Bronchial epithelial cell (primary cell): ENCODE data around the gene TBATA. TPM values are rescaled to one million over a fixed set of nuclear protein-coding genes. Genes with fewer than 3 reads are reported as not detected.

ENCODE experiments used
- DNase-seq: peaks from one replicate; pipeline ENCODE4 v3.0.0-alpha.2; 2010; ENCODE audit warnings: low read depth
- FAIRE-seq: peaks from 2 replicates; lab custom pipeline; 2011; peaks lifted over from hg19 to GRCh38; lab: Jason Lieb, UNC
- H3K27me3 ChIP-seq: 2 replicates; pipeline ENCODE4 v1.5.1; 2011; ENCODE audit warnings: low read length; ENCODE audit not compliant: control insufficient read depth, insufficient read depth
- H3K36me3 ChIP-seq: 2 replicates; pipeline ENCODE4 v1.5.1; 2011; ENCODE audit warnings: low read length; ENCODE audit not compliant: control insufficient read depth, insufficient read depth
- H3K4me3 ChIP-seq: 2 replicates; pipeline ENCODE4 v1.5.1; 2011; ENCODE audit warnings: mild to moderate bottlenecking, low read depth, low read length, control low read depth
- total RNA-seq: library from RNA; depleted of rRNA; stranded (reverse); fragments of >200 nt; gene quantifications from 2 replicates; pipeline ENCODE4 v1.2.1, GENCODE V29; 2014
- TF ChIP-seq, protein P1 (sequence below): IDR thresholded peaks from 2 replicates; pipeline ENCODE4 v1.5.1; 2011; ENCODE audit warnings: mild to moderate bottlenecking, moderate library complexity, low read length, control low read depth, inconsistent platforms; ENCODE audit not compliant: insufficient read depth, severe bottlenecking

The TBATA gene
- total RNA-seq, 1 donor from 2014 or later: not detected

DNA sequence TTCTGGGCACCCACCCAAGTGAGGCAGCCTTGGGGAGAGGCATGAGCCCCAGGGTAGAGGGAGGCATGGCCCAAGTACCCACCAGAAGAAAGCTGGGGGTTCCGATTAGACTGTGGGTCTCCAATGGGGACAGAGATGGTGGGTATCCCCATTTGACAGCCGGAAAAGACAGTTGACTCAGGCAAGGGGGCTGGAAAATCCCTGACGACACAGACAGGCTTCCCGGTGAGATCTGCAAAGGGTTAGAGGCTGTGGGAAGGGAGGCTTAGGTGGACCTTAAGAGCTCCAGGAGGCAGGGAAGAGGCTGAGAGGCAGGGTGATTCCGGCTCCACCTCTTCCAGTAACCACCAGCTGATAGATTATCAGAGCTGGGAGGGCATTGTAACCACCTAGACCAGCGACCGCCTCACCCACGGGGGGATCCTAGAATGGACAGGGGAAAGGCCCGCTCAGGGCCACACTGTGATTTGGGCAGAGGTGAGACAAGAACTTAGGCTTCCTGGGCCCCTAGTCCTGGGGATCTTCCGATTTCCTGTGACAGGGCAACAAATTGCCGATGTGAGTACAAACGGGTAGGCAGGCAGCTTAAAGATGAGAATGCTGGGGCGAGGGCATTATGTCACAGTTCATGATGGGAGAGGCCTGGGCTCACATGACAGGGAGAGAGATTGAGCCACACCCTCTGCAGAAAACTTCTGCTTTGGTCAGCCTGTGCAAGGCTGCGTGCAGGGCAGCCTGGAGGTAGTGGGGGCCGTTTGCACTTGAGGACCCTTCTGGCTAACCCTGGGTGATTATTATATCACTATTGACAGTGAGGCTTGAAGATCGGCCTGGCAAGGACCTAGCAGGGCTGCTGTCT is 5.4 kb downstream of the TBATA start:
- no peak for DNase-seq
- H3K4me3 ChIP-seq: no peak overlapping the region
- TF ChIP-seq, protein P1, sequence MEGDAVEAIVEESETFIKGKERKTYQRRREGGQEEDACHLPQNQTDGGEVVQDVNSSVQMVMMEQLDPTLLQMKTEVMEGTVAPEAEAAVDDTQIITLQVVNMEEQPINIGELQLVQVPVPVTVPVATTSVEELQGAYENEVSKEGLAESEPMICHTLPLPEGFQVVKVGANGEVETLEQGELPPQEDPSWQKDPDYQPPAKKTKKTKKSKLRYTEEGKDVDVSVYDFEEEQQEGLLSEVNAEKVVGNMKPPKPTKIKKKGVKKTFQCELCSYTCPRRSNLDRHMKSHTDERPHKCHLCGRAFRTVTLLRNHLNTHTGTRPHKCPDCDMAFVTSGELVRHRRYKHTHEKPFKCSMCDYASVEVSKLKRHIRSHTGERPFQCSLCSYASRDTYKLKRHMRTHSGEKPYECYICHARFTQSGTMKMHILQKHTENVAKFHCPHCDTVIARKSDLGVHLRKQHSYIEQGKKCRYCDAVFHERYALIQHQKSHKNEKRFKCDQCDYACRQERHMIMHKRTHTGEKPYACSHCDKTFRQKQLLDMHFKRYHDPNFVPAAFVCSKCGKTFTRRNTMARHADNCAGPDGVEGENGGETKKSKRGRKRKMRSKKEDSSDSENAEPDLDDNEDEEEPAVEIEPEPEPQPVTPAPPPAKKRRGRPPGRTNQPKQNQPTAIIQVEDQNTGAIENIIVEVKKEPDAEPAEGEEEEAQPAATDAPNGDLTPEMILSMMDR: no peak
- peaks cover 1% of the 10 kb centered on the region for H3K27me3 ChIP-seq
- H3K36me3 ChIP-seq: no peaks in the 10 kb centered on the region
- FAIRE-seq: peak; percentile 58

DNA sequence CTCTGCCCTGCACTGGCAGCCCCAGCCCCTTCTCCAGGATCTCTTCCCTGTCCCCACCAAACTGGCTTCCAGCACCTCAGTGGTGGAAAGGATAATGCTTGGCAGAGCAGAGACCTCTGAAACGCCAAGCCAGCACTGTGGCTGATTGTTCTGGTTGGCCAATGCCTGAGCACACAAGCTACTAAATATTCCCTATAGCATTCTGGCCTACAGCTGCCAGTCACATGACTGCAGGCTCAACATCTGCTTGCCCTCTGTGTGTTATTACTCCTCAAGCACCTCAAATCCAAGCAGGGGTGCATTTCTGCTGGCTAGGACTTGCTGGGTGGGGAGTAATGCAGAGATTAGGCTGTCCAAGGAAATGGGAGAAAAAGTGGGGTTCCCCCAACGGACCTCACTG is 6.1 kb downstream of the TBATA start:
- no peak for FAIRE-seq
- TF ChIP-seq, protein P1: no peak
- Histone ChIP-seq H3K36me3 (no peaks in the 10 kb centered on the region), H3K4me3 (no peak overlapping the region), H3K27me3 (peaks cover 1% of the 10 kb centered on the region)
- DNase-seq: no peak

DNA sequence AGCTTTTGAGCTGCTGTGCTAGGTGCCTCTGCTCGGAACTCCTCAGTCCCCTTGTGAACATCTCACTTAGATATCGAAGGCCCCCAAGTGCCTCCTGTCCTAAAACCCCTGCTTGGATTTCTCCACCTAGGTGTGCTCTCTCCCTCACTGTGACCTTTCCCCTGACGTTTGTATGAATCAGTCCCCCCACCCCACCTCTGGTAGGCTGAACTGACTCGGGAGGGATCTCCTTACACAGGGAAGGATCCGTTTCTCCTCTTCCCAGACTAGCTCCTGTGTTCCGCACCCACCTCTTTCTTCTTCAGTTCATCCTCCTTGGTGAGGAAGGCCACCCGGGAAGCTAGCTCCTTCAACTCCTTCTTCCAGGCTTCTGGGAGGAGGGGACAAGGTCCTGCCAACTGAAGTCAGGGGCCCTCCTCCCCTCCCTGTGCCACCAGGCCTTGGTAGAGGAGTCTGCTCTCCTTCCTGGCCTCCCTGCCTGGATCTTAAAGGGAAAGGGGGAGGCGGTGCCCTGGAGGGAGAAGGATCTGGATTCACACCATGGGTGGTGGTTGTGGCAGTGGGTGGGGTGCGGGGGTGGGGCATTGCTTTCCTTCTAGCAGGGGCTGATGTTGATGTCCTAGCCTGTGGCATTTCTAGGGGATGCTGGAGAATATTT is 6.8 kb downstream of the TBATA start:
- H3K36me3 ChIP-seq: no peaks in the 10 kb centered on the region
- H3K4me3 ChIP-seq: no peak overlapping the region
- TF ChIP-seq, protein P1: no peak
- DNase-seq: no peak
- FAIRE-seq: no peak
- H3K27me3 ChIP-seq: peaks cover 1% of the 10 kb centered on the region

DNA sequence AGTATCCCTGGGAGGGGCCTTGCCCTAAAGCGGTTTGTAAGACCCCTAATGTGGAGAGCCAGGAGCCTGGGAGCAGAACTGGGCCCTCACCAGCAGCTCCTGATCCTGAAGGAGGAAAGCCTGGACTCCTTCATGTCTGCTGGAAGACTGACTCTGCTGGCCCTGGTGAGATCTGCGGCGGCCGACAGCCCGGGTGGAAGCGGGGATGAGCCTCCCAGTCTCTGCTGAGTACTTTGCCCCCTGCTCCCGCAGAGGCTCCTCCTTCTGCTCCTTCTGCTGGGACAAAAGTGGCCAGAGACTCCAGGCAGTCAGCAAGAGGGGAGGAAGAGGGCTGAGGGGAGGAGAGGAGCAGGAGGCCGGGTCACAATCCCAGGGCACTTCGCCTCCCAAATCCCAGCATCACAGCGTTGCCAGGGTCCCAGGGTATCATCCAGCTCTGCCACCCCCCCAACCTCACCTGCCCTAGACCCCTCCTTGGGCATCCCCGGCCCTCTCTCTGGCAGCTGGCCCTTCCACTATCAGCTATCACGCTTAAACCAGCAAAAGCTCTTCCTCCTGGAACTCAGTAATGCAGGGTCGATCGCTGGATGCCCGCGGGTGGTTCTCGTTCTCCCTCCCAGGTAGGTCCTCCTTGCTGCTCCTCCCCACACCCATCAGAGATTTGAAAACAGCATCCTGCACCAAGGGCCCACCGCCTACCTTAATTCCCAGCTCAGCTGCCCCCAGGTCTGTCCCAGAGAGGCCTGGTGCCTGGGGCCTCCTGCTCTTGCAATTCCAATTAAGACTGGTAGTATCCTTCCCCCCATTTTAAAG is 7.9 kb downstream of the TBATA start:
- H3K36me3 ChIP-seq: no peaks in the 10 kb centered on the region
- peaks cover 1% of the 10 kb centered on the region for H3K27me3 ChIP-seq
- DNase-seq: no peak
- no peak overlapping the region for H3K4me3 ChIP-seq
- no peak for FAIRE-seq
- TF ChIP-seq, protein P1: no peak

DNA sequence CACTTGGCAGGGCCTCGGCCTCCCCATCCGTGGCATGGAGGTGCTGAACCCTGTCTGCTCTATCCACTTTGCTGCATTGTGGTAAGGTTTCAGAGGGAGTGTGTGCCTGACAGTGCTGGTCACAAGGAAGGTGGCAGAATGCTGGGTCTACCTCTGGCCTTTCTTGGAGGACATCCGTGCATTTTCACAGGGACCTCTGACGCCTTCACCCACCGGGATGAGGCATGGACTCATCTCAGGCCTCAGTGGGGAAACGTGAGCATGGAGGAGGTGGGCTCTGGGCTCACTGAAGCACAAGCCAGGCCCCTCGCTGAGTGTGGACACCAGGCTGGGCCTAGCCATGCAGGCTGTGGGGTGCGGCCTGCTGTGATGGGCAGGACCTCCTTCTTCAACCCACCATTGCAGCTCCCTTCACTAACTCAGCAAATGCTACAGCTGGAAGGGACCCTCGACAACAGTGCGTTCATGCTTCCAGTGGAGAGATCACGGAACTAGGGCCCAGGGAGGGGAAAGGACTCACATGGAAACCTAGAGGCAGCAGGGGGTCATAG is 8.6 kb downstream of the TBATA start:
- DNase-seq: no peak

More for the DNA sequence above, 8.6 kb downstream of the TBATA start:
- FAIRE-seq: no peak
- Histone ChIP-seq H3K36me3 (no peaks in the 10 kb centered on the region), H3K4me3 (no peak overlapping the region), H3K27me3 (no peaks in the 10 kb centered on the region)
- TF ChIP-seq, protein P1: no peak
